Embryonic facial prominence (tissue), 1 donor: ENCODE results near the gene PLXNA4.

ENCODE experiments used
- DNase-seq: peaks from one replicate; pipeline ENCODE4 v3.0.0-alpha.2; 2016; ENCODE audit errors: extremely low spot score

The PLXNA4 gene

DNA sequence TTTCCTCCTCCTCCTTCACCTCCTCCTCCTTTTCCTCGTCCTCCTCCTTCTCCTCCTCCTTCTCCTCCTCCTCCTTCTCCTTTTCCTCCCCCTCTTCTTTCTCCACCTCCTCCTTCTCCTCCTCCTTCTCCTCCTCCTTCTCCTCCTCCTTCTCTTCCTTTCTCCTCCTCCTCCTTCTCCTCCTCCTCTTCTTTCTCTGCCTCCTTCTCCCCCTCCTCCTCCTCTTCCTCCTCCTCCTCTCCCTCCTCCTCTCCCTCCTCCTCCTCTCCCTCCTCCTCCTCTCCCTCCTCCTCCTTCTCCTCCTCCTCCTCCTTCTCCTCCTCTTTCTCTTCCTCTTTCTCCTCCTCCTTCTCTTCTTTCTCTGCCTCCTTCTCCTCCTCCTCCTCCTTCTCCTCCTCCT, 13.6 kb downstream of the PLXNA4 start:
- DNase-seq = no peak

- no peak for DNase-seq
These were observed 14.5 kb downstream of the PLXNA4 start for GRCh38 chr7:132561763-132562162.

GRCh38 chr7:132560825-132561529, 15.3 kb downstream of the PLXNA4 start:
- DNase-seq = no peak

DNA sequence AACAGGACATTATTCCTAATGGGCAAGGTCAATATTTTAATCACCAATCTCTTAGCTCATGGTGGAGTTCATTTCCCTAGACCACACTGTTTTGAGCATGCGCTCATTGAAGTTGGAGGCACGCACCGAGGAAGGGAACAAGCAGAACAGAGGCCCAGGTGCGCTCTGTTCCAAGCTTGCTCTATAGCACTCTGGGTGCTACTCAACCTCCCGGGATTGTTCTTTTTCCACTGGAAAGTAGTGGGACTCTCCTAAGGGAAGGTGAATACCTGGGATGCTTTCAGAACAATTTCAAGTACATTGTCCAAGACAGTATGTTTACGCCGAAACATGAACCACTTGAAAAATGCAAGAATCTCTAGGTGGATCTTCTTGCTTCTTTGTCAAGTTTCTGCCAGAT, 16.2 kb downstream of the PLXNA4 start:
- DNase-seq = no peak

DNA sequence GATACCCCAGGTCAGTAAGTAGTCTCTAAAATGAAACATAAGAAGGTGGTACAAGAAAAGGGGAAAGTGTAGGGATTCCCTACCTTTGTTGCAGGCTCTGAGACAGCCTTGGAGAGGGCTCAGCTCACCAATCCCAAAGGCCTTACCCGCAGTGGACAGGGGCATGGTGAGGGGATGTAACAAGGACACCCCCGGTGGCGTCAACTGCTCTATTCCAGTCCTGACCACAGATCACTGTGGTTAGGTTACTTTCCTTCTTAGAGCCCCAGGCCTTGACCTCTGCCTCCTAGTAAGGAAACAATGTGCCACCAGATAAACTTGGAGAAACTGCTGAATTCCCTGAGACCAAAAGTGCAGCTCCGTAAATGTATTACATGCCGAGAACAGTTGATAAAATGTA, 17.5 kb downstream of the PLXNA4 start:
- DNase-seq = no peak

DNA sequence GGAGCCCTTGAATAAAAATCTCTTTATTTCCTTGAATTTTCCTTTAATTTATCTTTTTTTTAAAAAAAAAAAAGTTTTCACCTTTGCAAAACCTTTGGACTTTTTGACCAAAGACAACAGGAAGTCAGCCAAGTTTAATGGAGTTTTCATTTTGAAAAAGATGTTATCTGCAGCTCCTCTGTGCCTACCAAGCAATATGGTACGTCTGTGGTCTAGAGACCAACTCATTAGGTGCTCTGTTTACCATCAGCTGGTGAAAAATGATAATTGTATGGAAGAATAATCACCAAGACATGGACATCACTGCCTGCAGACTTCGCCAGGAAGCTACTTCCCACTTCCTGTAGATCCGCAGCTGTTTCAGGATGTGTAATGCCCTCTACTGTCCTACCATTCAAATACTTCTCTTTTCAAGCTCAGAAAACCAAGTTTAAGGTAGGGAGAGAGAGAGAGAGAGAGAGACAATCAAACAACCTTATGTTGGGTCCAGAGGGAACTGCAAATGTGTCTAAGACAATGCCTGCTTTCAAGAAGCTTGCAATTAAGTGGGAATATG, 18.7 kb downstream of the PLXNA4 start:
- DNase-seq = no peak

DNA sequence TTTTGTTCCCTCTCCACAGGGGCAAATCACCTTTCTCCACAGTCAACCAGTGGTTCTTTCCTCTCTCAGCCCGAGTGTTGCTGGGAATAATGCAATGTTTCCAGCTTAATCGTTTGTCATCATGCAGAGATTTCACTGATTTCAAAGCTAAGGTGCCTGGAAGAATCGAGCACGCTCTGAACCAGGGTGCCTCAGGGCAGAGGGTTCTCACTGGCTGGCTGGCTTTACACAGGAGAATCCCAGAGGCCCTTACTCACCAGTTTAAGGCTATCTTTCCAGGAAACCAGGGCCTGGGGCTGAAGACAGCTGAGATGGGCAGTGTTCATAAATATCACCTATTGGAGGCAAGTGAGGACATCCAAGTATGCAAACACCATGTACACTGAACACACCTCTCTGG, 21.8 kb downstream of the PLXNA4 start:
- no peak for DNase-seq

DNA sequence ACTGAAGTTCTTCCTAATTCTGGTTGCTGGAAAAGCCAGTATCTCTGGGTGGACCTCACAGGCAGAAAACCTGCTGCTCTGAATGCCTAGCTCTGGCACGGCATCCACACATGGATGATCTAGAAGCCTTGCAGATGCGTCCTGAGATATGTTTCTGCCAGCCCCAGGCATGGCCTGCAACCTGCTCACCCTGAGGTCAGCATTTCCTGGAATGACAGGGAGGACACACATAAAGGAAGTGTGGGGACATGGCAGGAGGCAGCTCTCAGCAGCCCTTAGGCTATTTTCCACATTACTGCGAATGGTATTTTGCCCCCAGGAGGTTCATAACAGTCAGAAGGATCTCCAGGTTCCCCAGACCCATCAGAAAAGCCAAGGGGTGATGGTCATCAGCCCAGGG, 23.2 kb downstream of the PLXNA4 start:
- DNase-seq = no peak

- DNase-seq = no peak
These were observed 24.4 kb downstream of the PLXNA4 start for GRCh38 chr7:132551886-132552285.

- DNase-seq = no peak
These were observed 24.8 kb downstream of the PLXNA4 start for GRCh38 chr7:132551439-132551838.

DNA sequence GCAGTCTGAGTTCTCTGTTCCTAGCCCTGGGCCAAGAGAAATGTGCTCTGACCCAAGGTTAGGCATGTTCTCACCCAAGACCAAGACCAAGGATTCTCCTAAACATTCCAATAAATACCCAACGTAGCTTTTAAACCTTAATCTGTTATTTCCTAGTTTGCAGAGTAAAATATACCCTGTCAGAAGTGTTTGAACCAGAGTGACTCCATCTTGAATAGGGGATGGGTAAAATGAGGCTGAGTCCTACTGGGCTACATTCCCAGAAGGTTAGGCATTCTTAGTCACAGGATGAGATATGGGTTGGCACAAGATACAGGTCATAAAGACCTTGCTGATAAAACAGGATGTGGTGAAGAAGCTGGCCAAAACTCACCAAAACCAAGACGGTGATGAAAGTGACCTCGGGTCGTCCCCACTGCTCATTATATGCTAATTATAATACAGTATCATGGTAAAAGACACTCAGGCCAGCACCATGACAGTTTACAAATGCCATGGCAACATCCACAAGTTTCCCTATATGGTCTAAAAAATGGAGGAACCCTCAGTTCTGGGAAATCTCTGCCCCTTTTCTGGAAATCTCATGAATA, 27.7 kb downstream of the PLXNA4 start:
- no peak for DNase-seq

GRCh38 chr7:132547821-132548220, 28.4 kb downstream of the PLXNA4 start:
- DNase-seq = no peak

DNA sequence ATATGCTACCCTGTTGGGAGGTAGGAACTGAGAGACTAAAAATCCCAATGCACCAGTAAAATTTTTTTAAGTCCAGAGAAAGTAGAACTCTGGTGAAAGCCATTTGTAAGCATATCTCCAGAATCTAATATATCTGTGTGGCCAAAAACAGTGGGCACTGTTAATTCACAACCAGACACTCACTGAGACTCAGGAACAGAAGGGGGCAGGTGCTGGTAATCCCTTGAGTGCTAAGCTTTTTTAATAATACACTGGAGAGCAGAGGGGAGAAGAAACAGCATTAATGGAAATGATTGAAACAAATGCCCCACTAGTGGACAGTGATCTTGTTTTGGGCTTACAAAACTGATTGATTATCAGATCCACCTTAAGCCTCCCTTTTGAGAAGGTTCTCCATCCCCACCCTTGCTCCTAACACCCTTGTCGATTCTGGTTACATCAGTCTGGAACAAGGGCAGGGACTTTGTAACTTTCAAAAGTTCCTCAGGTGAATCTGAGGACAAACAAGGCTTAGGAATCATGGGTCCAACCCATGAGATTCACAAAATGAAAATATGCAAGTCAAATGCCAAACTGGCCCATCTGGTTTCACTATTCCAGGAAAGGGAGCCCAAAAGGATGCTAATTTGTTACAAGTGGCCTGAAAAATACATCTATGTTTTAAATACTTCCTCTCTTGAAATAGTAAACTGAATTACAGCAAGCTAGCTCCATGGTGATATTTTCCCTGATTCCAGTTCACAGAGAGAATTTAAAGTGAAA, 29.7 kb downstream of the PLXNA4 start:
- DNase-seq = no peak

- DNase-seq = no peak
These were observed 30.5 kb downstream of the PLXNA4 start for GRCh38 chr7:132545756-132546155.

GRCh38 chr7:132544999-132545398, 31.3 kb downstream of the PLXNA4 start:
- DNase-seq = no peak

GRCh38 chr7:132544025-132544424, 32.2 kb downstream of the PLXNA4 start:
- no peak for DNase-seq

DNA sequence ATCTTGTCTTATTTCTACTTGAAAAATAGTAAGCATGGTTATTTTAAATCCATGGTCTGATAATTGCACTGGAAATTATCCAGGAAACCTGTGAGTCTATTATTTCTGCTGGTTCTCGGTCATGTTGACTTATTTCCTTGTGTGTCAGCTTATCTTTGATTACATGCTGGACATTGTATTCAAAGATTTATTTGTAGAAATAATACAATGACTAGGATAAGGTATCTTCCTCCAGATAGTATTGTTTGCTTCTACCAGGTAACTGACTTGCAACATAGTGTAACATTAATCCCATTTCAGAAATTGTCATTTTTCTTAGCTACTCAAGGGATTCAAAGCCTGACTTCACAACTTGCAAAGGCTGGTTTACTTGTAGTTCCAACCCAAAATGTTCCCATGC, 33.4 kb downstream of the PLXNA4 start:
- no peak for DNase-seq

GRCh38 chr7:132541656-132542055, 34.6 kb downstream of the PLXNA4 start:
- no peak for DNase-seq

DNA sequence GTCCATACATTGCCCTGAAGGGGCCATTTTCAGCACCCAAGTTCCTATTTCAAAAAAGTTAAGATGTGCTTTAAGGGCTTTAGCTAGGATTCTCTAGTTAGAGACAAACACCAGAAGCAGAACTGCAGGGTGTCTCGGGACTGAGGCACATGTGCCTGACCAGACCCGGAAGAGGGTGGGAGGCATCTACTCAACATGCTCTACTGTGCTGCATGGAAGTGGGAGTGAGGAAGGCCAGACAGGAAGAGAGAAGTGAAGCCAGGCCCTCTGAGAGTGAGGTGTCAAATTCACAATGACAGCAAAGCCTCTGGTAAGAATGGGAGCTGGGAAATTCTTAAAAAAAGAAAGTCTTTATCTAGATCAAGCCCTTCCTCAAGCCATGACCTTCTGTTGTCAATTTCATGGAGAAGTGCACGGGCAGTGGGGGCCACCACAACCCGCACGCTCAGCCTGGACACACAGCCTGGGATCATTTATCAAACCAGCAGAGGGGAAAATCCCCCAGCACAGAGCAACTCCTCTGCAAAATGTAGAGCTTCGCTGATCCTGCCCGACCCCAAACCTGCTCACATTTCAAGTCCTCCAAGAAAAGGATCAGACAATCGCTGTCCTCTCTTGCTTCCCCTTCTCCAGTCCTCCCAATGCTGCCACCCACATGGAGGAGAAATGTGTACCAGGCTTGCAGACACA, 38.7 kb downstream of the PLXNA4 start:
- no peak for DNase-seq

GRCh38 chr7:132536654-132537395, 39.4 kb downstream of the PLXNA4 start:
- DNase-seq = no peak

GRCh38 chr7:132533916-132534315, 42.4 kb downstream of the PLXNA4 start:
- DNase-seq = no peak
